ENCODE results near the gene SLC25A52.
"Not testable (repeated sequence)": the region's sequence is repeated elsewhere in the genome, so short reads cannot be mapped to it uniquely, and the experiment has no call there.

The SLC25A52 gene, protein sequence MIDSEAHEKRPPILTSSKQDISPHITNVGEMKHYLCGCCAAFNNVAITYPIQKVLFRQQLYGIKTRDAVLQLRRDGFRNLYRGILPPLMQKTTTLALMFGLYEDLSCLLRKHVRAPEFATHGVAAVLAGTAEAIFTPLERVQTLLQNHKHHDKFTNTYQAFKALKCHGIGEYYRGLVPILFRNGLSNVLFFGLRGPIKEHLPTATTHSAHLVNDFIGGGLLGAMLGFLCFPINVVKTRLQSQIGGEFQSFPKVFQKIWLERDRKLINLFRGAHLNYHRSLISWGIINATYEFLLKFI

DNA sequence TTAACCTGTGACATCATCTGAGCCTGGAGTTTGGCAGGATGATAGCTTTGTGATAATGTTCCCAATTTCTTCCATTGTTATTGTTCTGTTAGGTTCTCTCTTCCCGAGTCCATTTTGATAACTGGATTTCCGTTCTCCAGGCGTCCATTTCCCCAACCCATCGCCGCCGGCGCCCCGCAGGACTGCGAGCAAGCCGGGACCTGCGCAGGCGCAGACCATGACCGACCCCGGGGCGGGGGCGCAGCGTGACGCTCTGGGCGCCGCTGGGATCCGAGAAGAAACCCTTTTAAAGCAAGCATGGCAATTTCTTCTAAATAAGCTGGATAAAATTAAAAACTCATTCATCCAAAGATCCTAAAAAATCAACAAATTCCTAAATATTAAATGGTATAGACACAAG lies at the start of gene SLC25A52:
Gene SLC25A52, minus strand, starts transcription at position 186 of the 400 bp plus-strand sequence. CDS start 219 bp downstream, outside the sequence.
- DNase-seq = no peak

DNA sequence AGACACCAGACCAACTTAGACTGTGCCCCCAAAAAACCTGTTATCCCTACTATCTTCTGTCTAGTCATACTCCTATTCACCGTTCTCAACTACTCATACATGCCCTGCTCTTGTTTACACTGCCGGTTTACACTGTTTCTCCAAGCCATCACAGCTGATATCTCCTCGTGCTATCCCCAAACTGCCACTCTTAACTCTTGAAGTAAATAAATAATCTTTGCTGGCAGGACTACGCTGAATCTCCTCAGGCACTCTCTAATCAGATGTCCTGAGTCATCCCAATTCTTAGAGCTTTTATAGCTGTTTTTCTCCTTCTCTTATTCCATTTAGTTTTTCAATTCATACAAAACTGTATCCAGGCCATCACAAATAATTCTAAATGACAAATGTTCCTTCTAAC lies 48.4 kb upstream of the SLC25A52 start:
- DNase-seq = not testable (repeated sequence)

DNA sequence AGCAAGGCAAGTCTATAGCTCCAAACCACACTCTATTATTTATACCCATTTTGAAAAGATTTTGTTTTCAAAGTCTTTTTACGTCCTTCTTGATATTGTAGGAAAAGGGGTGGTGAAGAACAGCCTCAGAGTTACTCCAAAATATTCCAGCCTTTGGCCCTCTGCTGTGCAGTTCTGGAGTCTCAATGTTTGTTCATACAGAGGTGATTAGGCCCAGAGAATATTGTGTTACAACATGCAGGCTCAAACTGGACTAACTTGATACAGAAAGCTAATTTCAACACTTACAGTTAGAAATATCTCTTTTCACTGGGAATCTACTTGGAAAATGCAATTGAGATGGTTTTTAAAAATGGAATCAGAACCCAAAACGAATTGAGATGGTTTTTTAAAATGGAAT lies 40.4 kb upstream of the SLC25A52 start:
- DNase-seq = no peak

DNA sequence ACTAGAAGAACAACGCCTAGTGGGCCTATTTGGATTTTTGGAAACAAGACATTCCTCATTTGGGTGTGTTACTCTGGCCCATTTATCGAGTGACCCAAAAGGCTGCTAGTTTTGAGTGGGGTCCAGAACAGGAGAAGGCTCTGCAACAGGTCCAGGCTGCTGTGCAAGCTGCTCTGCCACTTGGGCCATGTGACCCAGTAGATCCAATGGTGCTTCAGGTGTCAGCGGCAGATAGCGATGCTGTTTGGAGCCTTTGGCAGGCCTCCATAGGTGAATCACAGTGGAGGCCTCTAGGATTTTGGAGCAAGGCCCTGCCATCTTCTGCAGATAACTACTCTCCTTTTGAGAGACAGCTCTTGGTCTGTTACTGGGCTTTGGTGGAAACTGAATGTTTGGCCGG lies 38.6 kb upstream of the SLC25A52 start:
- DNase-seq = not testable (repeated sequence)

DNA sequence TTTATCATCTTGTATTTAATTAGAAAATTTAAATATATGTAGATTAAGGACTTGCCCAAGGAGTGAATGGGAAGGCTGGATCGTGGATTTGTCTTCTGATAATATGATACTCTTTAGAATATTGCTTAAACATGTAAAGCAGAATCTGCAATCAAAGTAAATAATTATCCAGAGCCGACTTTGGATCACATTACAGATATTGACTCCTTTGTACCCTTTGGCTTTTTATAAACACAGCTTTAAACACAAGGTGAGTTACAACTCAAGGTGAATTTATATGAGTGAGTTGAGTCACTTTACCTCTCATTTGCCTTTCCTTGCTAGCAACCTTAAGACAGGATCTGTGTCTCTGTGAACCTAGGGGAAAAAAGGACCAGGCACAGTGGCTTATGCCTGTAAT lies 37.7 kb upstream of the SLC25A52 start:
- DNase-seq = no peak

DNA sequence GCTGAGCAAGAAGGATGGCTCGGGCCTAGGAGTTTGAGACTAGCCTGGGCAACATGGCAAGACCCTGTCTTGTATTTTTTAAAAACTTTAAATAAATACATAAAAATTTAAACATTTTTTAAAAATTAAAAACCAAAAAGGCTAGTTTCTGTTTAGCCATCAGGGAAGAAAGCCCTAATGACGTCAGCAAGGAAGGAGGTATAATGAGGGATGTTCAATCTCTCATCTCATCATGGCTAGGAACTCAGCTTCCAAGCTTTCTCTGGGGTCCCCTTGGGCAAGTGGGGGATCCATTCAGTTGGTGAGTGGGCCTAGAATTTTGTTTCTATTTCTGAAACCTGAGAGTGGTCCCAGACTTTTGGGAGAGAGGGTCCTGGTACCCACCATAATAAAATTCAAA lies 35.1 kb upstream of the SLC25A52 start:
- DNase-seq = no peak

DNA sequence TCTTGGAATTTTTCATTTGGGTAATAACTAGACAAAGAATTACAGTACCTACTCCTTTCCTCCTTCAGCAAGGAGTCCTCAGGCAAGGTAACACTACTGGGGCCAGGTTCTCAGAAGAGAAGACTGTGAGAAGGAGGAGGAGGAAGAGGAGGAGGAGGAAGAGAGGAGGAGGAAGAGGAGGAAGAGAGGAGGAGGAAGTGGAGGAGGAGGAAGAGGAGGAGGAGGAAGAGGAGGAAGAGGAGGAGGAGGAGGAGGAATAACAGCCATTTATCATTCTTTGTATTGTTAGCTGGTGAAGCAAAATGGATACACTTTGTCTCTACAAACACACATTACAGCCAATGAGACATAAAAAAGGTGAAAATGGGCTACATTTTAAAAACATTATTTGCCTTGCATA lies 32.9 kb upstream of the SLC25A52 start:
- DNase-seq = no peak

DNA sequence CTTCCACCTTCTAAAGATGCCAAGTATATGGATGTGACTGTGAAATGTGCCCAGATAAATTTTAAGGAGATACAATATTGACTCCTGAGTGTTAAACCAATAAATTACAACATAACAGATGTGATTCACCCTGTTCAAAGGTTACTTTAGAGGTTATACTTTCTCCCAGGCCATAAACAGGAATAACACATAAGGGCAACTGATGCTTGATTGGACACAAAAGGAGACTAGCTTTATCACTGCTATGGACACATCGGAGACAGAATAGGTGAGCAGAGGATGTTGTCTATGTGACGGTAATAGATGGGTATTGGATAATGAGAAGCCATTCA lies 31.9 kb upstream of the SLC25A52 start:
- DNase-seq = no peak

DNA sequence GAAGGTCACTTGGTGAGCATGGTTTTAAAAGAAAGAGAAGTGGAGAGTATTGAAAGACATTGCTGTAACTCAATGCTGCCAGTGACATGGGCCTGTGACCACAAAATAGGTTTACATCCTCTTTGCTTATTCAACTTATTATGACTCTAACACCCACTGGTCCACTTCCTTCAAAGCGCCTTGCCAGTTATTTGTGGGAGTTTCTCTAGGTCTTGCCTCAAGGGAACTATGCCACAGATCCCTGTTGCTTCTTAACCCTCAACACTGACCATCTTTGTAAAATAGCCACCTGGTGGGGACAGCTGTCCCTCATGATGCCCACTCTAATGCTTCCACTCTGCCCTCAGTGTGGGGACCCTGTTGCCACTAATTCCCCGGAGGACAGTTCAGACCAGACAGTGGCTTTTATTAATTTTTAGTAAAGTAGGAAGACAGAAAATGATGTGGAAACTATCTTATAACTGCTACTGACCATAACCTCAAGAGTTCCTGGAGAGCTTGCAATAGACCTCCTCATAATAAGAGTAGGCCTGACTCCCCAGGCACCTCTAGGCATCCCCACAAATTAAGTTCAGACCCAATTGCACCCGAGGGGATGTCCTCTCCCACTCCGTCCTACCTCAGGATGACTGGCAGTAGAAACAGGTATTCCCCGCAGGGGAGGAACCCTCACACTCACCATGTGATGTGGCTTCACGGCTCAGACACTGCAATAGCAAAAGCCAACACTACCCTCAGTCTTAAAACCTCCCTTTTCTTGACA lies 31.3 kb upstream of the SLC25A52 start:
- DNase-seq = no peak

DNA sequence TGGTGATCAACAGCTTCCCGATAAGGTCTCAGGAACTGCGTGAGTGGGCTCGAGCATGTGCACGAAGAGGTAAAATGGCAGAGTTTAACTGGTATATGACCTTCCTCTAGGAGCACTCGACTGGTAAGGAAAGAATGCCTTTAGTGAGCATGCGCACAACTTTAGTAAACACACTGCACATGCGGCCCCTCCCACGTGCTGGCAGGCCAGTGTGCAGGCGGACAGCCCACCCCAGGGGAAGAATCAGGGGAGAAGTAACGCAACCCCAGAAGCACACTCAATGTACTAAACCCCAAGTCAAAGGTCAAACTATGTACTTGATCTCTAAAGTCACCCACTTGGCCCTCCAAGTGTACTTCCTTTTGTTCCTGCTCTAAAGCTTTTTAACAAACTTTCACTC lies 28.7 kb upstream of the SLC25A52 start:
- no peak for DNase-seq

DNA sequence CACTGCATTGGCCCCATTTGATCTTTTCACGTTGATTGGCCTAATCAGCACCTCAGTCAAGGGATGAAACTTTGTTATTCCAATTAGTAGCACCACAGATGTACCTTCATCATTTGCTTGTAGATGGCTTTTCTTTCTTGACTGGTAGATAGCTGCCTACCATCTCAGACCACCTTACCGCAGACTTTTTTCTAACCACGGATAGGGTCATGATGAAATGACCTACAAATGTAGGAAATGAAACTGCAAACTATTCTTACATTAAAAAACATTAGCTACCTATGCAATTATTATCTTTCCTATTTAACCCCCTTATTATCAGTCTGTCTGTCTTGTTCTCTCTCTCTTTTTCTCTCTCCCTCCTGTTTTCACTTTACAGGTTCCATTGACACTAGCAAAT lies 22.4 kb upstream of the SLC25A52 start:
- DNase-seq = no peak

DNA sequence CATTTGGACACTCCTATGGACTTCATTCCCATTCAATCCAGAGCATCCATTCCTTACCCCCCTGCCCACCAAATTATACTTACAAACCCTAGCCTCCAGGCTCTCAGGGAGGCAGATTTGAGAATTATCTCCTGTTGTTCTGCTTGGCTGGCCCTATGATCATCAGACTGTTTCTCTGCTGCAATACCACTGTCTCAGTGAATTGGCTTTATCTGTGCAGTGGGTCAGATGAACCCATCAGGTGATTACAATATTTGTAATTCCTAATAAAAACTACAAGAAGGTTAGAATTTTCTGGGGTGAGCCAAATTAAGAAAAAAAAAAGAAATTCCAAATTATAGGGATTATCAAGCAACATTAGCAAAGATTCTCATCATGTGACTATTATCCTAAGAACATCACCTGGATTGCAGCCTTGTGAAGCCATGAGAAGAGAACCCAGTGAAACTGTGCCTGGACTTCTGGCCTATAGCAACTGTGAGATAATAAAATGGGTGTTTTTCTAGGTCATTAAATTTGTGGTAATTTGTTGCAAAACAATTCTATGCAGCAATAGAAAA lies 17.8 kb upstream of the SLC25A52 start:
- no peak for DNase-seq

DNA sequence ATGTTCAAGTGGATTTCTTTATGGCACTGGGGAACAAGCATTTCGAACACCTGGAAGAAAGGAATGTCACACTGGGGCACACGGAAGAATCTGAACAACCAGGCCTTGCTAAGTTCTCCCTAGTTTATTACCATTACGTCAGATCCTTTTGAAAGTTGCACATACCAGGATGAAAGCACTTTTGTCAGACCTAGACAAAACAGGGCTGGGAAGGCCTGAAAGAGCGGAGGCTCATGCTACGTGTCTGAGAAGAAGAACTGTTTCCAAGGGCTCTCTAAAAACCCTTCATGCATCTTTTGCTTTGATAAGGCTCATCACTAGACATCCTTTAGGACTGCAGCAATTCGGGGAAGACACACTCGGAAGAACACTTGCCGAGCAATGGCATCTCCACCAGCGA lies 15.4 kb upstream of the SLC25A52 start:
- no peak for DNase-seq

DNA sequence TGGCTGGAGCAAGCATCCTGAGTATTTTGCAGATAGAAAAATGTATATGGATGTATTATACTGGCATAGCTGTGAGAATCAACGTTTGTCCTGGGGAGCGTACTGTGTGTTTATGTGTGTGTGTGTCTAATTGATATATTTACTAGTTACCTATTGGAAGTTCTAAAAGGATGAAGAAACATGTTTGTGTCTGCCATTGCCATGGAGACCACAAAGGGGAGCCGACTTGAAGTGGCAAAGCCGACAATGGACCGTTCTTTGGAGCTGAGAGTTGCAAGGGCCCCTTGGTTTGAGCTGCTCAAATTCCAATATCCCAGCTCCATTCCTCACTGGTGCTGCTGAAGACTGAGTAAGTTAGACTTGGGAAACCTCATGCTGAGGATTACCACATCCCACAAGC lies 14.3 kb upstream of the SLC25A52 start:
- DNase-seq = no peak

DNA sequence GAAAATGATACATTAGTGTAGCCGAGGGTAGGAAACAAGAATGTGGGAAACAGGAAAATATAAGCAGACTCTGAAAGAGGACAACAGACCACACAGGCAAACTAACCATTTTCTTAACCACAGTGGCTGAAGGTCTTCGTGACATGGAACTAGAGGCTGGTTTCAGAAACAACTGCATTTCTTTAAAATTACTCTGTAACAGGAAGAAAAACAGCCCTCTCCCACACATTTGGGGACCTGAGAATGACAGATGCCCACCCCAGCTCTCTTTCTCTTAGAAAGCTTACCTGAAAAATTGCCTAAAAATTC lies 13.8 kb upstream of the SLC25A52 start:
- DNase-seq = no peak

DNA sequence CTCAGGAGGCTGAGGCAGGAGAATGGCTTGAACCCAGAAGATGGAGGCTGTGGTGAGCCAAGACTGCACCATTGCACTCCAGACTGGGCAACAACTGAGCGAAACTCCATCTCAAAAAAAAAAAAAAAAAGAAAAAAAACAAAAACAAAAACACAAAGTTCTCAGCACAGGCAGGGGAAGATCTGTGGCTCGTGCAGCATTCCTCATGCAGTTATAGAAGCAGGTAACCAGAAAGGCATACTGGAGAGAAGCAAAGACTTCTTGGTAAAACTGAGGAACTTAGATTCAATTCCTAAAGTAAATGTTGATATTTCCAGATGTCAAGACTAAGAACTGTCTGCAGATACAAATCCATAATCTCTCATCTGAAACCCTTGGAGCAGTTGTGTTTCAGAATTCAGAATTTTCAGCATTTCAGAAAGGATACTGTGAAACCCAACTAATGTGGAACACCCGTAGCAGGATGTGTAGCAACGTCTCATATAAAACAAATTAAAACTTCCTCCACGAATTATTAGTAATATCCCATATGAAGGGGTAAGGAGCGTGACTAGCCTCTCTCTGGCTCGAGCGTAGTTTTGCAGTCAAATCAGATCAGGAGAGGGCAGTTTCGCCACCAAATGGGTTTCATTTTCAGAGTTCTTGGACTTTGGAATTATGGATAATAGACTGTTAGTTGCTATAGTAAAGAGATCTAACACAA lies 13.2 kb upstream of the SLC25A52 start:
- DNase-seq = no peak

DNA sequence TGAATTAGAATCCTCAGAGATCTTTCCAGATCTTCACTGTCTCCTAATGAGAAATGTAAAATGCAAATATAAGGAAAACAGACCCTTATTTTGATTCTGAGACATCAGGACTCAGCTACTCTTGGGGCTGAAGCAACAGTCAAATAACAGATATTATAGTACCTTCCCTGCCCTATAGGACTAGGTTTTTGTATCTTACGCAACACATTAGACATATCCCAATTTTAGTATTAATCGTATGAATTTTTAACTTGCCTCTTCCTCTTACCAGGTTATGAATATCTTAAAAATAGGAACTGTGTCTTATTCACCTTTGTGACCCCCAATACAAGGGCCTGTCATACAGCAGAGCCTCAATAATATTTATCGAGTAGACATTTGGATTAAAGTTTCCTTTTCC lies 12.0 kb upstream of the SLC25A52 start:
- no peak for DNase-seq

DNA sequence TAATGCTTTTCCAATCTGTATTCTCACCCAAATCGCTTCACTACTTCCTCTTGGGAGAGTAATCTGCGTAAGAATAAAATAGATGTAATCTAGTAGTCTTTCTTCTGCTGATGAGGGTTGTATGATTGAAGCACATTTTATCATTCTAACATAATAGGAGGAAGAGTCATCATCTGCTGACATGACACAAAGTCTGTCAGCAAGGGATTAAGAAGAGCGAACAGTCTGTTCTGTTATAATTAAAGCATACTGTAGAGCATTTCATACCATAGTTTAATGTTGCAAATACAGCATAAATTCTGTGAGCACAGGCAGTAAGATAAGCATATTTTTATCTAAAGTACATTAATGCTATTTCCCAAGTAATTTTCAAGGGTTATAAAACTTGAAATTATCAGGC lies 10.4 kb downstream of the SLC25A52 start:
- DNase-seq = no peak

DNA sequence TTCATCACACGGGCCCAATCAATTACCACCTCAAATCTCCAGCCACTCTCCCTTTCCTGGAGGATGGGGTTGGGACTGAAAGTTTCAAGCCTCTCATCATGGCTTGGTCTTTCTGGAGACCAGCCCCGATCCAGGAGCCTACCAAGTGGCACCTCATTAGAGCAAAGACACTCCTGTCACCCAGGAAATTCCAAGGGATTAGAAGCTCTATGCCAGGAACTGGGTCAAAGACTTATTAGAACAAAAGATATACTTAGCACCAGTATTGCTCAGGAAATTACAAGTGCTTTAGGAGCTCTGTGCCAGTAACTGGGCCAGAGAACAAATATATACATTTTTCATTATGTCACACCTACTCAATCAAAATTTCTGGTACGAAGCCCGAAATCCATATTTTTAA lies 14.3 kb downstream of the SLC25A52 start:
- no peak for DNase-seq

DNA sequence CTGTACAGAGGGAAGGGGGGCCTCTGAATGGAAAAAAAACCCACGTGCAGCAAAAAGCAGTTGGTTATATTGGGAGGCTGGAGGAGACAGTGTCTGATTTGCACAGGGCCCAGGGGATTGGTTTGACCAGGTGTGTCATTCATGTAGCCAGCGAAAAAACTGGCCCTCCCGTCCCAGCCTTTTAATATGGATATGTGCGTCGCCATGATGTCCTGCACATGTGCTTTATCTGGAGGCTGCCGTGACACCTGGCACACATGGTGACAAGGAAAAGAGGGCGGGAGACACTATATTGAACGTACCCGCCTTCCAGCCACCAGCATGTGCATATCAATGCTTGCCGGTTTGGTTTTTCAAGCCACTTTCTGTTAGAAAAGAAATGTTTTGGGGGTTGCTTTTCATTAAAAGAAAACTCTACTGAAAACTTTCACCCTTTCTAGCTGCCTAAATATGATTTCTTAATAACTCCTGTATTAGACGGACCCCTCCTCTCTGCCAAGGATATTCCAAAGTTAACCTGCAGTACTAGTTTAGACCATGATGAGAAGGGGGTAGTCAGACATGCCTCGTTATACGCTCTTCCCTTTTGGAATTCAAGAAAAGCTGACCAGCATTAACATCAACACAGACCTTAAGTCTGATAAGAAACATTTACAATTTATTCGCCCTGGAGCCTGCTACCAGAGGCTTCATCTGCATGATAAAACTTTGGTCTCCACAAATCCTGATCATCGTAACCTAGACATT lies 16.2 kb downstream of the SLC25A52 start:
- no peak for DNase-seq

DNA sequence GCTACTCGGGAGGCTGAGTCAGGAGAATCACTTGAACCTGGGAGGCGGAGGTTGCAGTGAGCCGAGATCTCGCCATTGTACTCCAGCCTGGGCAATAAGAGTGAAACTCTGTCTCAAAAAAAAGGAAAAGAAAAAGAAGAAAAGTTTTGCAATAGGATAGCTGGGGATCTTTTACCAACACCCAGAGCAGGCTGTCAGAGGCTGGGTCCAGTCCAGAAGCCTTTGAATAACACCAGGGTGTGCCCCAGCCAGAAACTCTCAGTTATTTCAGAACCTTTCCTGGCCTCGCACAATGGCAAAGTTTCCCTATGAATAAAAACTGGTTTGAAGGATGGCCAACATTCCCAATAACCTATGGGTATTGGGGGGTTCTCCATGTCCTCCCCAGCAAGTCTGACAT lies 17.1 kb downstream of the SLC25A52 start:
- not testable (repeated sequence) for DNase-seq

DNA sequence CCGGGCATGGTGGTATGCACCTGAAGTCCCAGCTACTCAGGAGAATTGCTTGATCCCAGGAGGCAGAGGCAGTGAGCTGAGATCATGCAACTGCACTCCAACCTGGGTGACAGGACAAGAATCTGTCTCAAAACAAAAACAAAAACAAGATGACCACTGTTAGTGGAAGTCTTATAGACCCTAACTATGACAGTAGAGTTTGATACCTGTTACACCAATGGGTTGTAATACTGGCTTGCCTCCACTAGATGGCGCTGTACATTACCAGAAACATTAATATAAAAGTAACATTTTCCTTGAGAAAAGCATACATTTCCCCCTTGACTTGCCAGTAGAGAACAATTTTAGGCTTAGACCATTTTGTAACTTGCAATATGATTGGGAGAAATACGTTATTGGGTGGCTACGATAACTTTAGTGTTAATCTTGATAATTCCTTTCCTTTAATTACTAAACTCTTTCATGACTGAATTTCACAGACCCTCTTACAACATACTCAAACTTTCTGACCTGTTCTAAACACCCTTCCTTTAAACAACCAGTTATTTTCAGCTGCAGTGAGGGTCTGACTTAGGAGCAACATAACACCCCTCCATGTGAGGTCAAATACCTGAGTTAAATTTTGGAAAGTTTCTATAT lies 19.5 kb downstream of the SLC25A52 start:
- no peak for DNase-seq

DNA sequence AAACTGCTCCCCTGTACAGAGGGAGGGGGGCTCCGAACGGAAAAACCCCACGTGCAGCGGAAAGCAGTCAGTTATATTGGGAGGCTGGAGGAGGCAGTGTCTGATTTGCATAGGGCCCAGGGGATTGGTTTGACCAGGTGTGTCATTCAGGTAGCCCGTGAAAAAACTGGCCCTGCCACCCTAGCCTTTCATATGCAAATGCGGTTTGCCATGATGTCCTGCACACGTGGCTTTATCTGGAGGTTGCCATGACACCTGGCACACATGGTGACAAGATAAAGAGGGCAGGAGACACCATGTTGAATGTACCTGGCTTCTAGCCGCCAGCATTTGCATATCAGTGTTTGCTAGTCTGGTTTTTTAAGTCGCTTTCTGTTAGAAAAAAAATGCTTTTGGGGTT lies 20.5 kb downstream of the SLC25A52 start:
- no peak for DNase-seq
